Measurements from ENCODE around the gene RAPGEF1. TPM values are rescaled to one million over a fixed set of nuclear protein-coding genes. Genes with fewer than 3 reads are reported as not detected.

The RAPGEF1 gene
- total RNA-seq, 1 experiment from 2014 or later, result 22.5 TPM

DNA sequence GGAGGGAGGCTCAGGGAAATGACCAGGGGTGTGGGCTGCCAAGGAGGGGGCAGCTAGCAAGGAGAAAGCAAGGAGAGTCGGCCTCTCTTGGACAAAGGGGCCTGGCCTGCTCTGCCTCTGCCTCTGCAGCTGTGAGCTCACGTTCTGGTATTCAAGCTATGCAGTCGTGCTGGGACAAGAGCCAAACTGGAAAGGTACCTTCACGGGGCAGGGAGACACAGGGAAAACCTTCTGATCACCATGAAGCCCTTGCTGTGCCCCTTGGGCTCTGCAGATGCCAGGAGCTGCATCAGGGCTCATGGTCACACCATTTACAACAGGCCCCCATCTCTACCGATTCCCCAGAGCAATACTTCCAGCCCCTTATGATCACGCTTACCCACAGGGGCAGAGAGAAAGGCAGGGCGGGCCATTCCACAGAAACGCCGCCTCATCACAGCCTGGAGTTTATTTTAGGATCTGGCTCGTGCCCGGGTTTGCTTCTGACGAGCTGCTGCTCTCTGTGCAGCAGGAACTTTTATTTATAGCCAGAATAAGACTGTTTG lies 131.3 kb downstream of the RAPGEF1 start:
- DNase-seq (ENCODE audit: low read depth), result peak; percentile 76

DNA sequence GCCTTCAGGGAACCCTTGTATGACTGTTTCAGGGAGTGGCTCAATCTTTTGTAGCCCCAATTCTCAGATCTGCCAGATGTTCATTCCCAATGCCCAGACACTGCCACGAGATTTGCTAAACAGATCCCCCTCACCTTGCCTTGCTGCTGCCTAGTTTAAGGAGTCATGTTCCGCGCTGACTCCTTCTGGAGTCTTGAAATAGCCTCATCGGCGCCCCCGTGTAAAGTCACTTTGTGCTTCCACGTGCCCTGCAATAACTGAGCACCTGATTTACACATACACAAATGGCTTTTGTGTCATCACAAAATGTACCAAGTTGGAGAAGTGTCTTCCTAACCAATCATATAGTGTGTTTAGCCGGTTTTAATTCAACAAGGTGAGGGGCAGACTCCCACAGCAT lies 132.3 kb downstream of the RAPGEF1 start:
- DNase-seq (ENCODE audit: low read depth), result no peak

GRCh38 chr9:131606896-131607567 lies 132.8 kb downstream of the RAPGEF1 start:
- DNase-seq (ENCODE audit: low read depth), result no peak

DNA sequence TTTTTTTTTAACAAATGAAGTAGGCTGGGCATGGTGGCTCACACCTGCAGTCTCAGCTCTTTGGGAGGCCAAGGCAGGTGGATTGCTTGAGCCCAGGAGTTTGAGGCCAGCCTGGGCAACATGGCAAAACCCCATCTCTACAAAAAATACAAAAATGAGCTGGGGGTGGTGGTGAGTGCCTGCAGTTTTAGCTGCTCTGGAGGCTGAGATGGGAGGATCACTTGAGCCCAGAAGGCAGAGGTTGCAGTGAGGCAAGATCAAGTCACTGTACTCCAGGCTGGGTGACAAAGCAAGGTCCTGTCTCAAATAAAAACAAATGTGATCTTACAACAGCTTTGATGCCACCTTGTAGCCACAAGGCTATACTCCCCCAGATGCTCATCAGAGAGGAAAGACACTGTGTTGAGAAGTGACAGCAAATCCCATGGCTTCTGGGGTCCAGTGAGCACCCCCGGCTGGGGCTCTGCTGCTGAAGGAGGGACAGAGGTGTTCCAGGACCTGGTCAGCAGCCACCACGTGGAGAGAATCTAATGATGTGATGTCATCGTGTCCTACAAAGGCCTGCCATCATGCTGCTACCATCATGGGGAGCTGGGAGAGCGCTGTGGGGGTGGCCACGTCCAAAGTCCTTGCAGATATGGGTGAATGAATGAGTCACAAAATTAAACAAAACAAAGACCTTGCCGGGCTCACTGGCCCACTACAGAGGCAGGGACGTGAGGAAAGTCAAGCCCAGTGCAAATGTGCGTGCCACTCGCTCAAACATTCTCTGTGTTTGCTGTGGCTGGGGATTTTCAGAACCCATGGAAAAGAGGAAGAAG lies 133.9 kb downstream of the RAPGEF1 start:
- DNase-seq (ENCODE audit: low read depth), result no peak

GRCh38 chr9:131603711-131604439 lies 136.0 kb downstream of the RAPGEF1 start:
- DNase-seq (ENCODE audit: low read depth), result no peak

DNA sequence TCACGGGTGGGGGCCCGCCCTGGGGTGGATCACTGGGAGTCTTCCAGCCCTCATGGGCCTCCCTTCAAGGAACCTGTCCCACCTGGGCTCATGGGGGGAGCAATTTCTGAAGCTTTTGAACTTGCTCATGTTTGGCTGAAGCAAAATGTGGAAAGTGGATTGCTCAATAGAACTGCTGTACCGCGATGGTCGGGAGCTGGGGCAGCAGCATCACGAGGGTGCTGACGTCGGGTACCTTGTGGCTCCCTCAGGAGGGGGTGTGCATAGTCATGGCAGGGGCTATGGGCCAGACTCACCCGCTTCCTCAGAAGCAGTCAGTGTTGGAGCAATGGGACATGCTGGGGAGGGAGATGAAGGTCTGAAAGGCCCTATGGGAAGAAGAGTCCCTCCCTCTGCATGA lies 136.7 kb downstream of the RAPGEF1 start:
- no peak for DNase-seq (ENCODE audit: low read depth)

- no peak for DNase-seq (ENCODE audit: low read depth)
Measured at GRCh38 chr9:131601683-131602181, 138.1 kb downstream of the RAPGEF1 start.

DNA sequence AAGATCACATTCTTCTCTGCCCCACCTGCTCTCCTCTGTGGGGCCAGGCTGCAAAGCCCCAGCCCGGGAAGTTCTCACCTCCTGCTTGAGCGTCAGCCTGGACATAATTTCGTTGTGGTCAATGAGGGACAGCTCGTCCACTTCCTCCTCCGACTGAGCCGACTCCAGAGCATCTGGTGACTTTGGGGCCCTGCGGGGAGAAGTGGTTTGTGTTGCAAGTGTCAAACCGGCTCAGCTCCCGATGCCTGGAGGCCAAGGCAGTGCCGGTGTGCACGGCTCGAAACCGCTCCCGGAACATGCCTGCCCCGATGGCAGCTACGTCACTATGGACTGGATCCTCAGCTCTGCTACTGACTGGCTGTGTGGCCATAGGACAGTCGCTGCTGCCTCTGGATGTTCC lies 141.8 kb downstream of the RAPGEF1 start:
- DNase-seq (ENCODE audit: low read depth), result no peak

DNA sequence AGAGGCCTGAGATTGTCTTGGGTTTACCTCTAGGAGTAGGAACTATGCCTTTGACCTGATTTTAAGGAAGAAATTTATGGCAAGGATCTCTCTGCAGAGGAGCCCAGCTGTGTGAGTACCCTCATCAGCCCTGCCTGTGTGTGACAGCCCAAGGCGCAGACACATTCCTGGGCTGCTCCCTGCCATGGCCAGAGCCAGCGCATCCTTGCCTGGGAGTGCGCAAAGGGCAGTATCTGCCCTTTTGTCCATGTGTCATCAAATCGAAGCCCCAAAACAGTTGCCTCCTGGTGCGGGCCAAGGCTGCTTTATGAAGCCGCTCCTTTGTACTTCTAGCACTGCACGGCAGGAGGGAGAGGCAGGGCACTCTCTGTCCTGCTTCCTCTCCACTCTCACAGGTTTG lies 142.6 kb downstream of the RAPGEF1 start:
- no peak for DNase-seq (ENCODE audit: low read depth)

DNA sequence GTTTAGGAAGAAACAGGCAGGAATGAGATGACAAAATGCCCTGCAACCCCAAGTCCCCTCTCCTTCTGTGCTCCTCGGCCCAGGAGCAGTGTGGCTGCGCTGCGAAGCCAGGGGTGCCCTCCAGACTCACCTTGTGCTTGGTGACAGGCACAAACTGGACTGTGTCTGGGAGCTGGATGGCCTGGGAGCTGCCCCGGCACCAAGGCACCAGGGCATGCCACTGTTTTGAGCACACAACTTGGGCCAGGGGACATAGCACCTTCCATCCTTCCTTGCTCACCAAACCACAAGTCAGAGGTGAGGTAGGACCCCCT lies 143.5 kb downstream of the RAPGEF1 start:
- DNase-seq (ENCODE audit: low read depth), result no peak

- DNase-seq (ENCODE audit: low read depth), result no peak
Measured at GRCh38 chr9:131595696-131596429, 144.0 kb downstream of the RAPGEF1 start.

- DNase-seq (ENCODE audit: low read depth), result no peak
Measured at GRCh38 chr9:131594906-131595665, 144.8 kb downstream of the RAPGEF1 start.

DNA sequence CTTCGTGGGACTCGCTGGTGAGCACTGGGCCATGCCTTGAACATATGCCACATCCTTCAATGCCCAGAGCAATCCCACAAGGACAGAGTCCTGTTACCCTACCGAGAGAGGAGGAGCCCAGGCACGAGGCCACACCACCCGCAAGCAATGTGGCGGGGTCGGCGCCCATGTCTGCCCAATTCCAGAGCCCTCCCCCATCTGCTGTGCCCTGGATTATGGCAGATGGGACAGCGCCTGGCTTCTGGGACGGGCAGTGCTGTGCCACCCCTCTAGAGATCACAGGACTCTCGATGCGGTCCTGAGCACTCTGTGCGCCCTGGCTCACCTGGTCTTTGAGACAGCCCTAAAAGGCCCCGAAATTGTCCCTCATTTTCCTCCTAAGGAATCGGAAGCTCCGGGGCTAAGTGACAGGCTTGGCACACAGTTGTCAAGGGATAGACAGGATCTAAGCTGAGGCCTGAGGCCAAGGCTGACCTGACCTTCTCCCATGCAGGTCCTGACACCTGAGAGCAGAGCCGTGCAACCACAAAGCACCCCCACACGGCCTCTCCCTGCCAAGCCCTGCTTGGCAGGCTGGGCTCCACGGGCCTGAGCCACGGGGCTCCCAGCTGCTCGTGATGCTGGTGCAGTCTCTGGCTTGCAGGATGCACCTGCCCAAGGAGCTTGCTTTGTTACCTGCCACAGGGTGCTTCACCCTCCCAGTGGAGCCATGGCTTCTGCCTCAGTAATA lies 145.8 kb downstream of the RAPGEF1 start:
- DNase-seq (ENCODE audit: low read depth), result no peak

DNA sequence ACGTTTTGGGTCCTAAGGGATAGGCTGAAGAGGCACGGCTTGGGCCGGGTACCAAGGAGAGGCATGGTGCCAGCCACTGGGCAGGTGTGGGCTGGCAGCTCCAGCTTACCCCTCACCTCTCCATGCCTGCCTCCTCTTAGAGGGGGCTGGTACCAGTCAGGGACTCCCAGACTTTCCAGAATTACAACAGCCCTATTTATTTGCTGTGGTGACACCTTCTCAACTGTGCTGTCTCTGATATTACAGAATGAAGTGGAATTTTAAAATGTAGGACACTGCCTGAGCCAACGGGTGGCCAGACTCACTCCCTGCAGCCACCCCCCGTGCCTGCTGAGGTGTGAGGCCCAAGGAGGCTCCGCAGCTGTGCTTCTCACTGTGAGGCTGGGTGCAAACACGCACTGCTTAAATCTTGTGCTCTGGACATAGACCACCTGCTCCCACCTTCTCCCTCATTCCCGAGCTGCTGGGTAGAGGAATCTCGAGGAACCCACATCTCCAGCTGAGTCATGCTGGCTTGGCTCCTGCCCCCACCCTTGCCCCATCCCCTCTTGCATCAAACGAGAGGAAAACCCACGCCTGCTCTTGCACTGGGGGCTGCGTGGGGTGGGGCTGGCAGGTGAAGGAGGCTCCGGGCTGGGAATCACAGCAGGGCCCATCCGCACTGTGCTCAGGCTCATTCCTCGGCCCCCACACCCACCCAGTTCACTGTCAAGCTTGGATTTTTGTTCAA lies 146.6 kb downstream of the RAPGEF1 start:
- no peak for DNase-seq (ENCODE audit: low read depth)

GRCh38 chr9:131591845-131592208 lies 148.0 kb downstream of the RAPGEF1 start:
- DNase-seq (ENCODE audit: low read depth), result no peak

DNA sequence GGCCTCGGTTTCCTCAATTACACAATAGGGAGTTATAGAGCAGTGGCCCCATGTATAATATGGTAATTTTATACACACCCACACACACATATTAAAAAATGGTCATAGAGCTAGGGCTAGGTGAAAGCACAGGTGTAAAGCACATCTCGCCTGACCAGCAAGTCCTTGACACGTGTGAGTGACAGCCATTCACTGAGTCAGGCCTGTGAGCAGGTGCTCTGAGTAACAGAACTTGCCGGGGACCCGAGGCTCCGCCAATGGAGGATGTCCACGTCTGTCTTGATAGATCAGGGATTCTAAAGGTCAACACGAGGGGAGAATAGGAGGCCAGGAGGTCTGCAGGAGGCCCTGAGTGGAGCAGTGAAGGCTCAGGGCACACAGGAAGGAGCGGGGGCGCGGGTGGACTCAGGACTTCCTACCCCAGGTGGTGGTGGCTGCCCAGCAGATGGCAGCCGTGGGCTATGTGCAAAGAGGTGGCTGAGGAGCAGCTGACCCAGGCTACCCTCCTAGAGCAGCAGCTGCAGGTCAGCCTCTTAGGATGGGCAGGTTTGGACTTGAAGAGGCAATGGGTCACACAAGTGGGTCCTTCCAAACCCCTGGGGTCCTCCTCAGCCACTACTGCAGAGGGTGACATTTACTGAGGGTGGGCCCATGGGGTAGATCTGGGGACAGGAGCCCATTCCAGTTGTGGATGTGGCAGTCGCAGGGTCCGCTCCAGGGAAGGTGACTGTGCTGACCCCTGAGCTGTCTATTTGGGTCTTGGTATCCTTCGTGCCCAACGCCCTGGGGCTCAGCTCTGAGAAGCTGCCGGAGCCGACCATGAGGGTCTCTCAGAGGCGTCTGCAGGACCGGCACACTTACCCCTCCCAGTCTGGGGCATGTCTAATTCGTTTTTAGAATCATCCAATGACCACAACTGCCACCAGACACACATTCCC lies 148.7 kb downstream of the RAPGEF1 start:
- DNase-seq (ENCODE audit: low read depth), result peak; percentile 70

DNA sequence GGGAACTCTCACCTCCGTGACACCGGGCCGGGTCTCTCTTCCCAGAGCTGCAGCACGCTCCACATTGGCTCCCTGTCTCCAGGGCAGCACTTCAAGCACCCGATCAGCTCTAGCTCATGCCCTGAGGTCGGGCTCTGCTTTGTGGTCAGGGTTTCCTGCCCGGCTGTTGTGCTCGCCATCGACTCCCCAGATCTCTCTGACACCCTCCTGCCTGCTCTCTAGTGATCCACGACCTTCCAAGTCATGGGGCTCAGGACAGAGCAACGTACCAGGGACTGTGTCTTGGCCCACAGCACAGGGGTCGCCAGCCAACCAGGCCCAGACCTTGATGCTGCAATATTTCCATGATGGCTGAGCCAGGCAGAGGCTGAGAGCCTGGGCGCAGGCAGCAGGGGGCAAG lies 149.4 kb downstream of the RAPGEF1 start:
- DNase-seq (ENCODE audit: low read depth), result no peak

GRCh38 chr9:131589993-131590392 lies 149.9 kb downstream of the RAPGEF1 start:
- no peak for DNase-seq (ENCODE audit: low read depth)

Measured in HT1080 (cell line).